Right forelimb (tissue), 1 donor: ENCODE measurements around the gene DISP3.
A peak's percentile ranks its signal among the peaks of the same experiment; 100 is the strongest.

Experiments
- DNase-seq: peaks from one replicate; pipeline ENCODE4 v3.0.0-alpha.2; 2018

Gene DISP3

GRCh38 chr1:11518016-11518701 is 39.2 kb downstream of the DISP3 start:
- peak; percentile 15 for DNase-seq

GRCh38 chr1:11518791-11519628 is 40.1 kb downstream of the DISP3 start:
- DNase-seq: peak; percentile 24

- DNase-seq: no peak
Measured at GRCh38 chr1:11519629-11520031, 40.7 kb downstream of the DISP3 start.

GRCh38 chr1:11520531-11521233 is 41.7 kb downstream of the DISP3 start:
- peak; percentile 38 for DNase-seq

GRCh38 chr1:11521582-11522399 is 42.8 kb downstream of the DISP3 start:
- DNase-seq: peak; percentile 30

- DNase-seq: peak; percentile 39
Measured at GRCh38 chr1:11522400-11523235, 43.7 kb downstream of the DISP3 start.

- DNase-seq: peak; percentile 15
Measured at GRCh38 chr1:11523261-11523660, 44.3 kb downstream of the DISP3 start.

GRCh38 chr1:11523746-11524464 is 45.0 kb downstream of the DISP3 start:
- peak; percentile 20 for DNase-seq

- no peak for DNase-seq
Measured at GRCh38 chr1:11524465-11525150, 45.7 kb downstream of the DISP3 start.

GRCh38 chr1:11525151-11525505 is 46.2 kb downstream of the DISP3 start:
- peak; percentile 12 for DNase-seq

GRCh38 chr1:11525516-11525915 is 46.6 kb downstream of the DISP3 start:
- peak; percentile 10 for DNase-seq

GRCh38 chr1:11526071-11526895 is 47.3 kb downstream of the DISP3 start:
- DNase-seq: peak; percentile 16

- peak; percentile 18 for DNase-seq
Measured at GRCh38 chr1:11527541-11528452, 48.8 kb downstream of the DISP3 start.

GRCh38 chr1:11528611-11529261 is 49.8 kb downstream of the DISP3 start:
- peak; percentile 15 for DNase-seq

- DNase-seq: peak; percentile 20
Measured at GRCh38 chr1:11529330-11529729, 50.4 kb downstream of the DISP3 start.

GRCh38 chr1:11529763-11530730 is 51.1 kb downstream of the DISP3 start:
- DNase-seq: peak; percentile 37
